PFSK-1 (cell line): ENCODE data around the gene SNAI1.

ENCODE experiments used
- POLR2AphosphoS5 ChIP-seq: IDR thresholded peaks from 2 replicates; pipeline ENCODE4 v1.6.1; 2012; ENCODE audit warnings: low read depth, mild to moderate bottlenecking, control low read depth, low read length, moderate library complexity
- SIN3A ChIP-seq: IDR thresholded peaks from 2 replicates; pipeline ENCODE4 v1.6.1; 2012; ENCODE audit warnings: mild to moderate bottlenecking, low read length, moderate library complexity, borderline replicate concordance; ENCODE audit not compliant: insufficient read depth
- TAF1 ChIP-seq: IDR thresholded peaks from 2 replicates; pipeline ENCODE4 v1.6.1; 2012; ENCODE audit warnings: low read length, control low read depth, borderline replicate concordance; ENCODE audit not compliant: insufficient read depth
- TF ChIP-seq, protein P1 (sequence below), 2 experiments: IDR thresholded peaks; 2 replicates each; pipeline versions ENCODE4 v1.6.1 to v1.8.0; 2011 to 2012; ENCODE audit warnings: low read depth in 2 of 2, low read length in 2 of 2, control low read depth in 1 of 2, inconsistent platforms in 1 of 2, mild to moderate bottlenecking in 1 of 2, moderate library complexity in 1 of 2; ENCODE audit not compliant: insufficient read depth in 1 of 2

DNA sequence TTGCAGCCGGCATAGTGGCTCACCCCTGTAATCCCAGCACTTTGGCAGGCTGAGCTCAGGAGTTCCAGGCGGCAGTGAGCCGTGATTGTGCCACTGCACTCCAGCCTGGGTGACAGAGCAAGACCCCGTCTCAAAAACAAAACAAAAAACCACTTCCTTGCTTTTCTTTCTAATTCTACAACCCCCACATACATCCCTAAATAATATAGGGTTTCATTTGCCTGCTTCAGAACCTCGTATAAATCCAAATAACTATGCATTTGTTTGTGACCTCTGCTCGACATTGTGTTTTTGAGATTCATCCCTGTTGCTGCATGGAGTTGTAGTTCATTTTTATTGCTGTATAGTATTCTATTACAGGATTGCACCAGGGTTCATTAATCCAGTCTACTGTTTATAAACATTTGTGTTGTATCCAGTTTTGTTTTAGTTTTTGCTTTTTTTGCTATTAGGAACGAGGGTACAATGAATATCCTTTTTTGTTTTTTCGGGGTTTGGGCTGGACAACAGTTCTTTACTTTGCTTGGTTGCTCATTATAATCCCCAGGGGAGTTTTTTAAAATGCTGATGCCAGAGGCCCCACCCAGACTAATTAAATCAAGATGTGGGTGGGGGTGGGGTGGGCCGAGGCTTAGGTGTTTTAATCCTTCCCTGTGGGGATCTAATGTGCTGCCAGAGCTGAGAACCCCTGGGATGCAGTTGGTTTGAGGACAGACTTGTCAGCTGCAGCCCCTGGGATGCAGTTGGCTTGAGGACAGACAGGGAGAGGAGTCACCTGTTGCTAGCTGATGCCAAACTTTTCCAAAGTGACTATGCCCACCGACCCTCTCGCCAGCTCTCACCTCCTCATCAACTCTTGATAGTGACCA is 2.4 kb upstream of the SNAI1 start:
- TF ChIP-seq SIN3A, result no peak
- TF ChIP-seq POLR2AphosphoS5, result no peak
- TF ChIP-seq, protein P1, sequence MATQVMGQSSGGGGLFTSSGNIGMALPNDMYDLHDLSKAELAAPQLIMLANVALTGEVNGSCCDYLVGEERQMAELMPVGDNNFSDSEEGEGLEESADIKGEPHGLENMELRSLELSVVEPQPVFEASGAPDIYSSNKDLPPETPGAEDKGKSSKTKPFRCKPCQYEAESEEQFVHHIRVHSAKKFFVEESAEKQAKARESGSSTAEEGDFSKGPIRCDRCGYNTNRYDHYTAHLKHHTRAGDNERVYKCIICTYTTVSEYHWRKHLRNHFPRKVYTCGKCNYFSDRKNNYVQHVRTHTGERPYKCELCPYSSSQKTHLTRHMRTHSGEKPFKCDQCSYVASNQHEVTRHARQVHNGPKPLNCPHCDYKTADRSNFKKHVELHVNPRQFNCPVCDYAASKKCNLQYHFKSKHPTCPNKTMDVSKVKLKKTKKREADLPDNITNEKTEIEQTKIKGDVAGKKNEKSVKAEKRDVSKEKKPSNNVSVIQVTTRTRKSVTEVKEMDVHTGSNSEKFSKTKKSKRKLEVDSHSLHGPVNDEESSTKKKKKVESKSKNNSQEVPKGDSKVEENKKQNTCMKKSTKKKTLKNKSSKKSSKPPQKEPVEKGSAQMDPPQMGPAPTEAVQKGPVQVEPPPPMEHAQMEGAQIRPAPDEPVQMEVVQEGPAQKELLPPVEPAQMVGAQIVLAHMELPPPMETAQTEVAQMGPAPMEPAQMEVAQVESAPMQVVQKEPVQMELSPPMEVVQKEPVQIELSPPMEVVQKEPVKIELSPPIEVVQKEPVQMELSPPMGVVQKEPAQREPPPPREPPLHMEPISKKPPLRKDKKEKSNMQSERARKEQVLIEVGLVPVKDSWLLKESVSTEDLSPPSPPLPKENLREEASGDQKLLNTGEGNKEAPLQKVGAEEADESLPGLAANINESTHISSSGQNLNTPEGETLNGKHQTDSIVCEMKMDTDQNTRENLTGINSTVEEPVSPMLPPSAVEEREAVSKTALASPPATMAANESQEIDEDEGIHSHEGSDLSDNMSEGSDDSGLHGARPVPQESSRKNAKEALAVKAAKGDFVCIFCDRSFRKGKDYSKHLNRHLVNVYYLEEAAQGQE (IDR thresholded peaks at IDR 0.05; ENCODE audit: insufficient read depth in 1 of 2, low read depth in 2 of 2, low read length in 2 of 2), result no peak
- no peak for TF ChIP-seq TAF1
